ENCODE data around the gene RFWD3. TPM values are rescaled to one million over a fixed set of nuclear protein-coding genes. Genes with fewer than 3 reads are reported as not detected.

RFWD3 gene
- total and polyA plus RNA-seq, 2 of the 13 experiments (the other 11 are each of a cell fraction or from before 2014, with no cell fraction given): 23.4 to 62.6 TPM

GRCh38 chr16:74657870-74658642, 8.6 kb downstream of the RFWD3 start:
- Histone ChIP-seq H3K79me2 (ENCODE audit: insufficient read depth, low read length) (peaks cover 91% of the 10 kb centered on the region), H3K9ac (ENCODE audit: insufficient read depth, low read depth, low read length) (no peak overlapping the region), H3K4me3 (replicated peaks in 1 of 3; ENCODE audit: insufficient read depth in 1 of 3, low read depth in 2 of 3, low read length in 3 of 3) (no peak overlapping the region), H3K4me1 (ENCODE audit: insufficient read depth, low read length) (peaks cover 55% of the 10 kb centered on the region), H4K20me1 (ENCODE audit: insufficient read depth, low read length) (no peaks in the 10 kb centered on the region; the same call in 1 of the 2 replicates), H3K27me3 (ENCODE audit: control insufficient read depth in 1 of 2, insufficient read depth in 2 of 2, low read length in 2 of 2) (no peaks in the 10 kb centered on the region), H3K4me2 (ENCODE audit: low read depth, low read length) (no peak overlapping the region), H3K9me3 (ENCODE audit: low read length) (no peaks in the 10 kb centered on the region), H2AFZ (ENCODE audit: low read length) (no peak overlapping the region), H3K36me3 (replicated peaks in 1 of 2; ENCODE audit: control insufficient read depth in 1 of 2, insufficient read depth in 2 of 2, low read length in 2 of 2) (peaks cover 24 to 71% of the 10 kb centered on the region in 2 experiments), H3K27ac (ENCODE audit: extremely low read length, insufficient read depth, low read length) (no peak overlapping the region)
- TF ChIP-seq NFRKB (IDR thresholded peaks at IDR 0.05) (no peak), MED8 (CRISPR knock-in tag; IDR thresholded peaks at IDR 0.05; ENCODE audit: insufficient replicate concordance) (no peak), MNT (IDR thresholded peaks at IDR 0.05) (no peak), SP5 (CRISPR knock-in tag; IDR thresholded peaks at IDR 0.05; ENCODE audit: borderline replicate concordance, low read depth) (no peak), PCBP2 (optimal IDR thresholded peaks at IDR 0.05; ENCODE audit: low read depth, low read length, poor library complexity, severe bottlenecking) (no peak), CENPBD1 (CRISPR knock-in tag; IDR thresholded peaks at IDR 0.05; ENCODE audit: borderline replicate concordance, low read depth) (no peak), ZNF513 (CRISPR knock-in tag; conservative IDR thresholded peaks at IDR 0.05) (no peak), MAX (IDR thresholded peaks at IDR 0.05) (no peak)
- FAIRE-seq: no peak
- intact Hi-C loops (cut with micrococcal nuclease; ENCODE audit: unreplicated experiment) (no loop called here), in situ Hi-C loops (cut with HindIII; ENCODE audit: extremely low pct_ligation_motif_present, low pct_unique_long_range_greater_than_20kb) (no loop called here)
- no peak for DNase-seq (ENCODE audit: low spot score)
- ChIA-PET POLR2A (interaction anchor here (1.4 kb wide), 1 partner anchor 9 kb away, joined by 6 read pairs; the partner anchor contains the start of gene RFWD3), CTCF (ENCODE audit: low intra/inter-chr PET ratio, low total read pairs) (no interaction called here)
- WGBS (ENCODE audit: low lambda C conversion rate): 89% methylated on average over 5 of the region's 5 CpGs
- no peak for ATAC-seq
- no TSS peak for BruUV-seq (replicated peaks)

All from HepG2 (cell line).